DOHH2 (cell line): ENCODE results near the gene MAP1LC3C.

ENCODE experiments used
- EZH2phosphoT487 ChIP-seq: fragments of 200-600 bp; sonication (generic); IDR thresholded peaks from 2 replicates; pipeline ENCODE4 v1.6.1; 2017; ENCODE audit warnings: borderline replicate concordance, mild to moderate bottlenecking, antibody characterized with exemption, low read length, moderate library complexity, mixed read lengths
- TF ChIP-seq, protein P1 (sequence below): fragments of 200-600 bp; sonication (generic); IDR thresholded peaks from one replicate; pipeline ENCODE4 v1.5.1; 2014; ENCODE audit warnings: antibody characterized with exemption, mild to moderate bottlenecking, low read depth, low read length; ENCODE audit not compliant: poor library complexity, severe bottlenecking

DNA sequence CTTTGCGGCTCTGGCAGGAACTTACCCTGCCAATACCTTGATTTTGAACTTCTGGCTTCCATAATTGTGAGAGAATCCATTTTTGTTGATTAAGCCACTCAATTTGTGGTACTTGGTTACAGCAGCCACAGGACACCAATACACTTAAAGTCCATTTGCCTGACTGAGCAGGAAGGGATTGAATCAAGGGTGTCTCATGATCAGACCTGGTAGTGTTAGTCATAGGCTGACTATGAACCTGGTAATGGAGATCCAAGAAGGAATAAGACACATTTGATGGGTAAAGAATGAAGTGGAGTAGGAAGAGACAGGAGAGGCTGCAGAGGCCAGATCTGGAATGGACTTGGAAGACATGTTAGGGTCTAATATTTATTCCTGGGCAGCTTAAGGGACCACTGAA, 31.2 kb upstream of the MAP1LC3C start:
- TF ChIP-seq, protein P1, sequence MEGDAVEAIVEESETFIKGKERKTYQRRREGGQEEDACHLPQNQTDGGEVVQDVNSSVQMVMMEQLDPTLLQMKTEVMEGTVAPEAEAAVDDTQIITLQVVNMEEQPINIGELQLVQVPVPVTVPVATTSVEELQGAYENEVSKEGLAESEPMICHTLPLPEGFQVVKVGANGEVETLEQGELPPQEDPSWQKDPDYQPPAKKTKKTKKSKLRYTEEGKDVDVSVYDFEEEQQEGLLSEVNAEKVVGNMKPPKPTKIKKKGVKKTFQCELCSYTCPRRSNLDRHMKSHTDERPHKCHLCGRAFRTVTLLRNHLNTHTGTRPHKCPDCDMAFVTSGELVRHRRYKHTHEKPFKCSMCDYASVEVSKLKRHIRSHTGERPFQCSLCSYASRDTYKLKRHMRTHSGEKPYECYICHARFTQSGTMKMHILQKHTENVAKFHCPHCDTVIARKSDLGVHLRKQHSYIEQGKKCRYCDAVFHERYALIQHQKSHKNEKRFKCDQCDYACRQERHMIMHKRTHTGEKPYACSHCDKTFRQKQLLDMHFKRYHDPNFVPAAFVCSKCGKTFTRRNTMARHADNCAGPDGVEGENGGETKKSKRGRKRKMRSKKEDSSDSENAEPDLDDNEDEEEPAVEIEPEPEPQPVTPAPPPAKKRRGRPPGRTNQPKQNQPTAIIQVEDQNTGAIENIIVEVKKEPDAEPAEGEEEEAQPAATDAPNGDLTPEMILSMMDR = no peak
- no peak for TF ChIP-seq EZH2phosphoT487
